AG09309 (cell line): ENCODE data around the gene STRN3.

Source experiments
- DNase-seq: peaks from one replicate; pipeline ENCODE4 v3.0.0-alpha.2; 2010; ENCODE audit warnings: low read depth
- H3K4me3 ChIP-seq: 2 replicates; pipeline ENCODE4 v1.5.1; 2011; ENCODE audit warnings: mild to moderate bottlenecking, low read depth, low read length, moderate library complexity; ENCODE audit not compliant: control insufficient read depth
- TF ChIP-seq, protein P1 (sequence below): IDR thresholded peaks from 2 replicates; pipeline ENCODE4 v1.5.1; 2011; ENCODE audit warnings: mild to moderate bottlenecking, low read depth, low read length, inconsistent platforms; ENCODE audit not compliant: insufficient read depth, control insufficient read depth; ENCODE audit errors: missing control alignments

Gene STRN3

DNA sequence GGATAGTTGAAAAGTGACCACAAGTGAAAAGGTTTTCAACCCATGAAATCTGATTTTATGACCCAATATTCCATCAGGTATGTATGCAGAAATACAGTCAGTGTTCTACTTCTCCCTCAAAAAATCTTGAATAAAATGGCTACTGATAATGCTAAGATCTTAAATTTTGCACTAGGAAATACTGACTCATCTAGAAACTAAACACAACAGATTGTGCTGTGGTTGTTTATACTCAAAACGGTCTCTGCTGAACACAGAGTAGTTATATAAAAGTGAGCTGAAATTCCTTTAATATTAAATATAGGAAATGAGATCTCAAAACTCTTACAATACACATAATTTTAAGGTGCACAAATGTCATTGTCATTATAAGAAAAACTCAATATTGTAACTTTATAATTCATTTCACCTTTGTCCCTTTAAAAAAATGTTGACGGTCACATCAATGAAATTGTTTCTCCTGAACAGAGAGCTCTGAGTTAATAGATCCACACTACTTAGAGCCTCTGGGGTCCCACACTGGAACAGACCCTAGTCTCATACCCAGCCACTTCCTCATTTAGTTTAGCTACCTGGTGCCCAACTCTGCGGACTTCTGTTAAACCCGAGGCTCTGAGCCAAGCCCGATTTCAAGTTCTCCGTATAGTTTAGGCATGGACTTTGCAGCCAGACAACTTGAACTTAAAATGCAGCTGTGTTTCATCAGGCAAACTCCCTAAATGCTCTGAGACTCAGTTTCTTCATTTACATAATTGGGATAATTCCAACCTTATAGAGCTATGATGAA is 142.5 kb downstream of the STRN3 start:
- no peak for DNase-seq
- no peak overlapping the region for H3K4me3 ChIP-seq
- TF ChIP-seq, protein P1, sequence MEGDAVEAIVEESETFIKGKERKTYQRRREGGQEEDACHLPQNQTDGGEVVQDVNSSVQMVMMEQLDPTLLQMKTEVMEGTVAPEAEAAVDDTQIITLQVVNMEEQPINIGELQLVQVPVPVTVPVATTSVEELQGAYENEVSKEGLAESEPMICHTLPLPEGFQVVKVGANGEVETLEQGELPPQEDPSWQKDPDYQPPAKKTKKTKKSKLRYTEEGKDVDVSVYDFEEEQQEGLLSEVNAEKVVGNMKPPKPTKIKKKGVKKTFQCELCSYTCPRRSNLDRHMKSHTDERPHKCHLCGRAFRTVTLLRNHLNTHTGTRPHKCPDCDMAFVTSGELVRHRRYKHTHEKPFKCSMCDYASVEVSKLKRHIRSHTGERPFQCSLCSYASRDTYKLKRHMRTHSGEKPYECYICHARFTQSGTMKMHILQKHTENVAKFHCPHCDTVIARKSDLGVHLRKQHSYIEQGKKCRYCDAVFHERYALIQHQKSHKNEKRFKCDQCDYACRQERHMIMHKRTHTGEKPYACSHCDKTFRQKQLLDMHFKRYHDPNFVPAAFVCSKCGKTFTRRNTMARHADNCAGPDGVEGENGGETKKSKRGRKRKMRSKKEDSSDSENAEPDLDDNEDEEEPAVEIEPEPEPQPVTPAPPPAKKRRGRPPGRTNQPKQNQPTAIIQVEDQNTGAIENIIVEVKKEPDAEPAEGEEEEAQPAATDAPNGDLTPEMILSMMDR: no peak

DNA sequence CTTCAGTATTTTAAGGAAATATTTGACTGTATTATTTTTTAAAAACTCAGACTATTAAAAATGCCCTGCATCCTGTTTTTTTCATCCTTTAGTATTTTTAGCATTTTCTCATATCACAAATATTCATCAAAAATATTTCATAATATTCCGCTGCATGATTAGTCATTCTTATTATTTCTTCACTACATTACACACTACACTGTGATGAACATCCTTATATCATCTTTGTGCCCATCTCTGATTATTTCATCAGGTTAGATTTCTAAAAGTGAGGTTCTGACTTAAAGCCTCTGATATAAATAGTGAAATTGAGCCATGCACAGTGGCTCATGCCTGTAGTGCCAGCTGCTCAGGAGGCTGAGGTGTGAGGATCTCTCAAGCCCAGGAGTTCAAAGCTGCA is 143.7 kb downstream of the STRN3 start:
- TF ChIP-seq, protein P1: no peak
- no peak for DNase-seq
- H3K4me3 ChIP-seq: no peak overlapping the region

DNA sequence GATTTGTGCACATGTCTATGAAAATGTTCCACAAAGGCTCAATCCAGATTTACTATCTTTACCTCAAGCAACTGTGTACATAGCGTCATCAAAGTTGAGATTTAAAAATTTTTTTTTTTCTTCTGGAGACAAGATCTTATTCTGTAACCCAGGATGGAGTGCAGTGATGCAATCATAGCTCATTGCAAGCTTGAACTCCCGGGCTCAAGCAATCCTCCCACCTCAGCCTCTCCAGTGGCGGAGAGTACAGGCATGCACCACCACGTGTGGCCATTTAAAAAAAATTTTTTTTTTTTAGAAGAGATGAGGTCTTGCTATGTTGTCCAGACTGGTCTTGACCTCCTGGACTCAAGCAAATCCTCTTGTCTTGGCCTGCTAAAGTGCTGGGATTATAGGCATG is 149.5 kb downstream of the STRN3 start:
- TF ChIP-seq, protein P1: no peak
- H3K4me3 ChIP-seq: no peak overlapping the region
- DNase-seq: no peak

DNA sequence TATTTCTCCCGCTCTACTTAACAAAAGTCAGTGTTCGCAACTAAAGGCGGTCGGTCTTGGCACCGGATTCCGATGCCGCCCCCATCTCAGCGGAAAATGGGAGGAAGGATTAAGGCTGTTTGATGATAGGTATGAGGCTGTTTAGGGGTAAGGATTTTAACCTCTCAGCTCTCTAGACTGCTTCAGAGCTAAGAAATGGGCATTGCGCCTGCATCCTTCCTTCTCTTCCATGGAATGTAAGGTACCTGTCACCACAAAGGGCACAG is 150.5 kb downstream of the STRN3 start:
- no peak for DNase-seq
- TF ChIP-seq, protein P1: no peak
- H3K4me3 ChIP-seq: no peak overlapping the region

DNA sequence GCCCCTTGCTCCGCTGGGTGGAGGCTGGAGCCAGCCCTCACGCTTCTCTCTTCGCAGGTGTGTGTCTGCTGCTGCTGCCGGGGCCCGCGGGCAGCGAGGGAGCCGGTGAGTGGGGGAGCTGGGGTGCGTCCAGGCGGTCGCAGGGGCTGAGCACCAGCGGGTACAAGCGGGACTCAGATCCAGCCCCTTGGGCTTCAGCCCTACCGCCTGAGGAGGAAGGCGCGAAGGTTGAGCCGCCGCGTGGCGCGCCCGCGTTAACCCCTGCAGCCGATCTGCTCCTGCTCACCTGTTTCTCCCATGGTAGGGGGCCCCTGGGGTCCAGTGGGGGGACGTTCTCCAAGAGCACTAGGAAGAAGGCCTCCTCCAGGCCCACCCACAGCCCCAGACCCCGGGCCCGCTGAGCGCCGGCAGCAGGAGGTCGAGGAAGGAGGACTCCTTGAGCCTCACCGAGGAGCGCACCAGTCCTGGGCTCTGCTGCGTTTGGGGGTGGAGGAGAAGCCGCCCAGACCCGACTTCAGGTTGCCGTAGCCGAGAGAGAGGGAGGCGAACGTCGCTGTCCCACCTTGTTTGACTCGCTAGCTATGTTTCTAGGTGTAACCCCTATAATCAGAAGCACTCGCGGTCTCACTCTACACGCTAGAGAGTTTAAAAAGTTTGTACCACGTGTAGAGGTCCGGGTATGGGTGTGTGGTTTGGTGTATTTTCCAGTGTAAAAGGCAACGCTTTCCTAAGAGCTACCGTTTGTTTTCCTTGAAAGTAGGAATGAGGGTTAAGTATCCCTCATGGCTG is 151.0 kb downstream of the STRN3 start:
- DNase-seq: no peak
- peak overlapping the region; percentile 34; the same call in 1 of the 2 replicates for H3K4me3 ChIP-seq
- TF ChIP-seq, protein P1: no peak

DNA sequence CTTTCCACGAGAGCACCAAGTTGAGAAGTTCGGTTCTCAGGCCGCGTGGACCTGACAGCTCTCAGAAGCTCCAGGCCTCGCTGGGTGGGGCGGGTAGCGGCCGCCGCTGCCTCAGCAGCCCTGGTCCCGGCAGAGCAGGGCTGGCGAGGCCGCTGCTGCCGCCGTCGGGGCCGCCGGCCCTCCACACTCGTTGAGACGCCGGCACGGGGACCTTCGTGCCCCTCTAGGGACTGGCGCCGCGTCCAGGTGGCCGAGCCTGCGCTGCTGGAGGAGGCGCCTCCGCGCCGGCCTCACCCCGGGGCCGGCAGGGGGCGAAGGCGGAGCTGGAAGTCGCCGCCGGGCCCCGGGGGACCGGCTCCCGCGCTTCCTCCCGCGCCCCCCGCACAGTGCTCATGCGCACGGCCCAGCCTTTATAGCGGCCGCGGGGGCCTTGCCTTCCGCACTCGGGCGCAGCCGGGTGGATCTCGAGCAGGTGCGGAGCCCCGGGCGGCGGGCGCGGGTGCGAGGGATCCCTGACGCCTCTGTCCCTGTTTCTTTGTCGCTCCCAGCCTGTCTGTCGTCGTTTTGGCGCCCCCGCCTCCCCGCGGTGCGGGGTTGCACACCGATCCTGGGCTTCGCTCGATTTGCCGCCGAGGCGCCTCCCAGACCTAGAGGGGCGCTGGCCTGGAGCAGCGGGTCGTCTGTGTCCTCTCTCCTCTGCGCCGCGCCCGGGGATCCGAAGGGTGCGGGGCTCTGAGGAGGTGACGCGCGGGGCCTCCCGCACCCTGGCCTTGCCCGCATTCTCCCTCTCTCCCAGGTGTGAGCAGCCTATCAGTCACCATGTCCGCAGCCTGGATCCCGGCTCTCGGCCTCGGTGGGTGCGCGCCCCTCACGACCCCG is 151.8 kb downstream of the STRN3 start, which contains the start of gene COCH:
Gene COCH, plus strand, starts transcription at position 440 of the 879 bp plus-strand sequence. Its CDS starts 380 bp downstream, at position 820.
- TF ChIP-seq, protein P1: no peak
- DNase-seq: no peak
- H3K4me3 ChIP-seq: peak within 1 kb of the TSS; percentile 34
